Thyroid gland (tissue), 4 donors: ENCODE data around the gene PRKCE.

ENCODE experiments used
- CTCF ChIP-seq, 6 experiments: fragments of 200-600 bp in 3 of 6; fragments of 450-650 bp in 3 of 6; sonication (generic) in 3 of 6; IDR thresholded peaks; one replicate each; pipeline ENCODE4 v1.5.1; 2016 to 2019; ENCODE audit warnings: antibody characterized with exemption in 6 of 6, mild to moderate bottlenecking in 2 of 6, inconsistent platforms in 1 of 6, moderate library complexity in 1 of 6
- POLR2A ChIP-seq, 2 donors: fragments of 450-650 bp; IDR thresholded peaks; one replicate each; pipeline ENCODE4 v1.6.1; 2017; ENCODE audit warnings: antibody characterized with exemption in 2 of 2, mild to moderate bottlenecking in 2 of 2, moderate library complexity in 1 of 2

- TF ChIP-seq CTCF (IDR thresholded peaks at IDR 0.05) (no peak), POLR2A (IDR thresholded peaks at IDR 0.05) (no peak)
Measured at GRCh38 chr2:46187112-46187618, 535.7 kb downstream of the PRKCE start.
